Peyer's patch (tissue), 4 donors: ENCODE data around the gene TOPBP1.

Experiments
- POLR2A ChIP-seq, 2 donors: fragments of 450-650 bp; IDR thresholded peaks; one replicate each; pipeline ENCODE4 v1.5.1; 2017; ENCODE audit warnings: antibody characterized with exemption in 2 of 2, mild to moderate bottlenecking in 2 of 2, moderate library complexity in 2 of 2
- TF ChIP-seq, protein P1 (sequence below), 6 experiments: fragments of 450-650 bp in 4 of 6; fragments of 200-600 bp in 2 of 6; sonication (generic) in 1 of 6; IDR thresholded peaks; one replicate each; pipeline ENCODE4 v1.5.1; 2017 to 2019; ENCODE audit warnings: antibody characterized with exemption in 6 of 6, mild to moderate bottlenecking in 3 of 6, moderate library complexity in 1 of 6

DNA sequence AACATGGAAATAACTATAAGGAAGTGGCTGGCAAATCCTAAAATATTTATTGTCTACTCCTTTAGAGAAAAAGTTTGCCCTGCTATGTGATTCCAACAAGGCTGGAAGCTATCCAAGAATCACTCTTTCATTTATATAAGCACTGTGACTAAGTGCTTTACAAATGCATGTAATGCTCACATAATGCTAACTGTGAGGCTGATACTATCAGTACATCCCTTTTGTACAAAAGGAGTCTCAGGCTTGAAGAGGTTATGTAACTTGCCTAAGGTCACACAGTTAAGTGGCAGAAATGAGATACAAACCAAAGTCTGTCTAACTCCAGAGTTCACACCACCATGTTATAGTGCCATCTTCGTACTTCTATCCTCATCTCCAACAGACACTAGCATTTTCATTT lies 17.0 kb downstream of the TOPBP1 start:
- TF ChIP-seq POLR2A (IDR thresholded peaks at IDR 0.05) = no peak
- TF ChIP-seq, protein P1, sequence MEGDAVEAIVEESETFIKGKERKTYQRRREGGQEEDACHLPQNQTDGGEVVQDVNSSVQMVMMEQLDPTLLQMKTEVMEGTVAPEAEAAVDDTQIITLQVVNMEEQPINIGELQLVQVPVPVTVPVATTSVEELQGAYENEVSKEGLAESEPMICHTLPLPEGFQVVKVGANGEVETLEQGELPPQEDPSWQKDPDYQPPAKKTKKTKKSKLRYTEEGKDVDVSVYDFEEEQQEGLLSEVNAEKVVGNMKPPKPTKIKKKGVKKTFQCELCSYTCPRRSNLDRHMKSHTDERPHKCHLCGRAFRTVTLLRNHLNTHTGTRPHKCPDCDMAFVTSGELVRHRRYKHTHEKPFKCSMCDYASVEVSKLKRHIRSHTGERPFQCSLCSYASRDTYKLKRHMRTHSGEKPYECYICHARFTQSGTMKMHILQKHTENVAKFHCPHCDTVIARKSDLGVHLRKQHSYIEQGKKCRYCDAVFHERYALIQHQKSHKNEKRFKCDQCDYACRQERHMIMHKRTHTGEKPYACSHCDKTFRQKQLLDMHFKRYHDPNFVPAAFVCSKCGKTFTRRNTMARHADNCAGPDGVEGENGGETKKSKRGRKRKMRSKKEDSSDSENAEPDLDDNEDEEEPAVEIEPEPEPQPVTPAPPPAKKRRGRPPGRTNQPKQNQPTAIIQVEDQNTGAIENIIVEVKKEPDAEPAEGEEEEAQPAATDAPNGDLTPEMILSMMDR (IDR thresholded peaks at IDR 0.05) = no peak
